ENCODE results near the gene PFKFB2. TPM values are rescaled to one million over a fixed set of nuclear protein-coding genes. Genes with fewer than 3 reads are reported as not detected.

Gene PFKFB2
- polyA plus RNA-seq, 4 donors = 20.0 to 38.5 (median 25.8) TPM

DNA sequence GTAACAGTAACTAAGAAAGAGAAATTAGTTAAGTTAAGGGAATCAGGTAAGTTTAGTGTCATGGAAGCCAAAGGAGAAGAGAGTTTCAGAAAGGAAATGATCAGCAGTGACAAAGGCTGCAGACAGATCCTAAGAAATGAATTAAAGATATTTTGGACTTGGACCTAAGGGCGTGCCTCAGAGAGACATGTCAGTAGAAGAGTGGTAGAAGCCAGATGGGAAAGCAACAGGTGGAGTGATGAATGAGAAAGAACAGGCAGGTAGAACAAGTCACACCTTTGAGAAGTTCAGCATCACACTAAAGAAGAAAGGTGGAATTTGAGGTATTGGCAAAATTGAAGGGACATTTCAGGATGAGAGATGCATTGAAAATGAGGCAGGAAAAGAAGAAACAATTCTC, 49.6 kb downstream of the PFKFB2 start:
- H3K9me3 ChIP-seq (ENCODE audit: control insufficient read depth in 2 of 2, insufficient read depth in 1 of 2, low read depth in 1 of 2, low read length in 1 of 2) = no peaks in the 10 kb centered on the region
- H3K36me3 ChIP-seq (ENCODE audit: control insufficient read depth in 3 of 3, insufficient read depth in 2 of 3, low read depth in 1 of 3, low read length in 3 of 3) = no peaks in the 10 kb centered on the region
- 20 to 54% (median 39%) methylated on average over 1 of the region's 1 CpG for WGBS, 3 donors
- H3K27me3 ChIP-seq (ENCODE audit: control insufficient read depth in 3 of 3, insufficient read depth in 3 of 3, low read length in 3 of 3) = no peaks in the 10 kb centered on the region
- H3K27ac ChIP-seq (ENCODE audit: low read depth in 1 of 3, low read length in 2 of 3) = no peak overlapping the region
- H3K4me3 ChIP-seq (ENCODE audit: low read depth in 1 of 3, low read length in 3 of 3) = no peak overlapping the region
- DNase-seq (peak in 1 of 2 donors; percentile 36), FAIRE-seq (no peak)
- H3K4me1 ChIP-seq (ENCODE audit: control insufficient read depth in 3 of 3, insufficient read depth in 2 of 3, low read depth in 1 of 3, low read length in 2 of 3) = no peaks in the 10 kb centered on the region

DNA sequence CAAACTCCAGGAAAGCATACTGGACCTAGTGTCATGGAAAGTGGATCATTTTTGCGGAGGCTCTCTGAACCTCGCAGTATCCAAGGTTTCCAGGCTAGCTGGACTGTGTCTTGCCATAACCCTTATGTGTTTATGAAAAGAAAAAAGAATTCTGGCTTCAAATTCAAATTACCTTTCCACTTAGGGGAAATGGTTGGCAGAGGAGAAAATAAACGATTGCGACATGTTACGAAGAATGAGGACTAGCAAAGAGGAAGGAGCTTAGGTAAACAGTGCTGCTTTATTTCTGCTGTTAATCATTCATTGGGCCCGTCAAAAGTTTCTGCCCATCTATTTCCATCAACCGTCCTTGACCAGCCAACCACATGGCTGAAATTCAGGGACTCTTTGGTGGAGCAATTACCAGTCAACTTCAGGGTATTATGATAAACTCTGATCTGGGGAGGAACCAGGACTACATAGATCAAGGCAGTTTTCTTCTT, 50.9 kb downstream of the PFKFB2 start, which contains the start of gene C4BPA:
TSS of gene C4BPA (plus strand) at position 342 of the 482 bp plus-strand sequence. CDS start 8,793 bp downstream, outside the sequence.
- peak; percentile 13 to 22 for DNase-seq
- no peak within 1 kb of the TSS for H3K4me3 ChIP-seq (ENCODE audit: low read depth in 1 of 3, low read length in 3 of 3)
- no peaks in the 10 kb centered on the region for H3K36me3 ChIP-seq (ENCODE audit: control insufficient read depth in 3 of 3, insufficient read depth in 2 of 3, low read depth in 1 of 3, low read length in 3 of 3)
- no peaks in the 10 kb centered on the region for H3K4me1 ChIP-seq (ENCODE audit: control insufficient read depth in 3 of 3, insufficient read depth in 2 of 3, low read depth in 1 of 3, low read length in 2 of 3)
- H3K9me3 ChIP-seq (ENCODE audit: control insufficient read depth in 2 of 2, insufficient read depth in 1 of 2, low read depth in 1 of 2, low read length in 1 of 2) = no peaks in the 10 kb centered on the region
- no peak within 1 kb of the TSS for H3K27ac ChIP-seq (ENCODE audit: low read depth in 1 of 3, low read length in 2 of 3)
- whole genome bisulfite sequencing, 3 donors = 58 to 75% (median 62%) methylated on average over 7 of the region's 7 CpGs
- no peaks in the 10 kb centered on the region for H3K27me3 ChIP-seq (ENCODE audit: control insufficient read depth in 3 of 3, insufficient read depth in 3 of 3, low read length in 3 of 3)
- FAIRE-seq = no peak

DNA sequence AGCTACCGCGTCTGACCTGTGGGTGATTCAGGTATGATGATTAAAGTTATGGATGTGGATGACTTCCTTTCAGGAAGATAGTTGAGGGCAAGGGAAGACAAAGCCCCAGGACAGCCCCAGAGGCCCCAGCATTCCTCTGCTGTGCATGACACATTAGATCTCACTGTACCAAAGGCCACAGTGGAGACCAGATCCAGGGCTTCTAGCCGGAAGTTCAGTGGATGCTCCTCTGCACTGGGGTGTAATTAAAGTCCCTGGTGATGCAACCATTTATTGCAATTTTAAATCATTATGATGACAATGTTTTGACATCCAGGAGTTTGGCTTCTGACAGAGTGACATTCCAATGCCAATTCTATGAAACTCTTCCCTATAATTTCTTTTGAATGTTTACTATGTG, 55.9 kb downstream of the PFKFB2 start:
- WGBS, 3 donors = 79 to 85% (median 83%) methylated on average over 3 of the region's 3 CpGs
- H3K27me3 ChIP-seq (ENCODE audit: control insufficient read depth in 3 of 3, insufficient read depth in 3 of 3, low read length in 3 of 3) = peaks cover 0 to 4% (median 0%) of the 10 kb centered on the region in 3 donors
- H3K4me1 ChIP-seq (ENCODE audit: control insufficient read depth in 3 of 3, insufficient read depth in 2 of 3, low read depth in 1 of 3, low read length in 2 of 3) = no peaks in the 10 kb centered on the region
- FAIRE-seq (no peak), DNase-seq (peak in 1 of 2 donors; percentile 25)
- no peaks in the 10 kb centered on the region for H3K36me3 ChIP-seq (ENCODE audit: control insufficient read depth in 3 of 3, insufficient read depth in 2 of 3, low read depth in 1 of 3, low read length in 3 of 3)
- H3K9me3 ChIP-seq (ENCODE audit: control insufficient read depth in 2 of 2, insufficient read depth in 1 of 2, low read depth in 1 of 2, low read length in 1 of 2) = no peaks in the 10 kb centered on the region
- H3K4me3 ChIP-seq (ENCODE audit: low read depth in 1 of 3, low read length in 3 of 3) = no peak overlapping the region
- no peak overlapping the region for H3K27ac ChIP-seq (ENCODE audit: low read depth in 1 of 3, low read length in 2 of 3)

DNA sequence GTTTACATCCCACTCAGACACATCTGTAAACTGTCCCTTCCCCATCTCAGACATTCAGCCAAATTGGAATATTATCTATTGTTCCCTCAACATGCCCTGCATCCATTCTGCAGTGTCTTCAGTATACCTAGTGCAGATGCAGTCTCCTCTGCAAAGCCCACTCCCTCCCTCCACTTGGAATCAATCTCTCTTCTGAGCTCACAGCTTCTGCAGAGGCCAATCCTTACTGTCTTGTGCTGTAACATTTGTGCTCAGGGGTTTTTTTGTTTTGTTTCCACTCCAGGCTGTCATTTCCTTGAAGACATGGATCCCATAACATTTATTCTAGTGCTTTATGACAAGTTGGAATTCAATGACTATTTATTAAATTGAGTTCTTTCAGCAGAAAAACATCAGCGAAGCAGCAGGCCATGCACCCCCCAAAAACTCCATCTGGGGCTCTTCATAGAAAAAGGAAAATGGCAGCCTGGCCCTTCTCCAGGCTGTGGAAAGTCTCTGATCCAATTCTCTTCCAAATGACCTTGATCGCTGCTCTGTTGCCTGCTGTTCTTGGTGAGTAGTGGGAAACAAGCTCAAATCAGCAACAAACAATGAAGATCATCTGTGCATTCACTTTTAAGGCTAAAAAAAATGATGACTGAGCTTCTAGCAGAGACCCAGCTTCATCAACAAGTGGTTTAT, 59.7 kb downstream of the PFKFB2 start:
- 63 to 89% (median 72%) methylated on average over 2 of the region's 2 CpGs for WGBS, 3 donors
- H3K27ac ChIP-seq (ENCODE audit: low read depth in 1 of 3, low read length in 2 of 3) = no peak overlapping the region
- no peaks in the 10 kb centered on the region for H3K36me3 ChIP-seq (ENCODE audit: control insufficient read depth in 3 of 3, insufficient read depth in 2 of 3, low read depth in 1 of 3, low read length in 3 of 3)
- no peak for DNase-seq
- no peak overlapping the region for H3K4me3 ChIP-seq (ENCODE audit: low read depth in 1 of 3, low read length in 3 of 3)
- no peaks in the 10 kb centered on the region for H3K9me3 ChIP-seq (ENCODE audit: control insufficient read depth in 2 of 2, insufficient read depth in 1 of 2, low read depth in 1 of 2, low read length in 1 of 2)
- FAIRE-seq = no peak
- H3K4me1 ChIP-seq (ENCODE audit: control insufficient read depth in 3 of 3, insufficient read depth in 2 of 3, low read depth in 1 of 3, low read length in 2 of 3) = no peaks in the 10 kb centered on the region
- peaks cover 0 to 4% (median 0%) of the 10 kb centered on the region in 3 donors for H3K27me3 ChIP-seq (ENCODE audit: control insufficient read depth in 3 of 3, insufficient read depth in 3 of 3, low read length in 3 of 3)

DNA sequence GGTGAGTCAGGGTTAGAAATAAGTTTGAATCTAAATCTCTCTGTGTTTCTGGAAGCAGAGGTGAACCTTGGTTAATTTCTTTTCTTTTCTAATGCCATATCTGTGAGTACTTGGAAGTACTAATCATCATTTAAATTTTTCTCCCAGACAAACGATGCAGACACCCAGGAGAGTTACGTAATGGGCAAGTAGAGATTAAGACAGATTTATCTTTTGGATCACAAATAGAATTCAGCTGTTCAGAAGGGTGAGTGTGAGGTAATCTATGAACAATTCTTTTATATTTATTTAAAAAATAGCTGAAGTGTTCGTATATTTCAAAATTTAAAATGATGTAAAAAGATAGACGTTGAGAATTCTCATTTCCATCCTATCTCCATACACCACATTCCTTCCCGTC, 62.2 kb downstream of the PFKFB2 start:
- Histone ChIP-seq H3K4me1 (ENCODE audit: control insufficient read depth in 3 of 3, insufficient read depth in 2 of 3, low read depth in 1 of 3, low read length in 2 of 3) (no peaks in the 10 kb centered on the region), H3K36me3 (ENCODE audit: control insufficient read depth in 3 of 3, insufficient read depth in 2 of 3, low read depth in 1 of 3, low read length in 3 of 3) (no peaks in the 10 kb centered on the region), H3K27me3 (ENCODE audit: control insufficient read depth in 3 of 3, insufficient read depth in 3 of 3, low read length in 3 of 3) (peaks cover 0 to 4% (median 0%) of the 10 kb centered on the region in 3 donors), H3K4me3 (ENCODE audit: low read depth in 1 of 3, low read length in 3 of 3) (no peak overlapping the region), H3K9me3 (ENCODE audit: control insufficient read depth in 2 of 2, insufficient read depth in 1 of 2, low read depth in 1 of 2, low read length in 1 of 2) (no peaks in the 10 kb centered on the region), H3K27ac (ENCODE audit: low read depth in 1 of 3, low read length in 2 of 3) (no peak overlapping the region)
- no peak for DNase-seq
- FAIRE-seq = no peak
- WGBS, 3 donors = 70 to 78% (median 74%) methylated on average over 5 of the region's 5 CpGs

DNA sequence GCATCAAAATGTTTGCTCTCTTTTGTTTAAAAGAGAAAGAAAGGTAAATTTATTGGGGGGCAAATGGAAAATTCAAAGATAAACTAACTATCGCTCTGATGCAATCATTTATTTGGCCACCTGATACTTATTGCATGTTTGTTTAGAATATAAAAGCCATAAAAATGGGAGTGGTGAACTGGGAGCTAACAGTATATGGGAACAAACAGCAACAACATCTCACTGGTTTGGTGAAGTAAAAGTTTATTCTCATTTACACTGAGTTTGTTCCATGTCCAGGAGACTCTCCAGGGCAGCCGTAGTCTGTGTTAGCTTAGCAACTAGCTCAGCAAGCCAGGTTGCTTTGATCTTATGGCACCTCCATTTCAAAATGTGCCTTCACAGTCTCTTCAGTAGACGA, 71.3 kb downstream of the PFKFB2 start:
- peaks cover 0 to 2% (median 0%) of the 10 kb centered on the region in 3 donors for H3K27me3 ChIP-seq (ENCODE audit: control insufficient read depth in 3 of 3, insufficient read depth in 3 of 3, low read length in 3 of 3)
- FAIRE-seq = no peak
- no peaks in the 10 kb centered on the region for H3K36me3 ChIP-seq (ENCODE audit: control insufficient read depth in 3 of 3, insufficient read depth in 2 of 3, low read depth in 1 of 3, low read length in 3 of 3)
- peaks cover 0 to 13% of the 10 kb centered on the region in 2 donors for H3K9me3 ChIP-seq (ENCODE audit: control insufficient read depth in 2 of 2, insufficient read depth in 1 of 2, low read depth in 1 of 2, low read length in 1 of 2)
- no peaks in the 10 kb centered on the region for H3K4me1 ChIP-seq (ENCODE audit: control insufficient read depth in 3 of 3, insufficient read depth in 2 of 3, low read depth in 1 of 3, low read length in 2 of 3)
- peak in 1 of 2 donors; percentile 11 for DNase-seq
- 50 to 72% (median 61%) methylated on average over 3 of the region's 3 CpGs for WGBS, 3 donors
- no peak overlapping the region for H3K4me3 ChIP-seq (ENCODE audit: low read depth in 1 of 3, low read length in 3 of 3)
- no peak overlapping the region for H3K27ac ChIP-seq (ENCODE audit: low read depth in 1 of 3, low read length in 2 of 3)

DNA sequence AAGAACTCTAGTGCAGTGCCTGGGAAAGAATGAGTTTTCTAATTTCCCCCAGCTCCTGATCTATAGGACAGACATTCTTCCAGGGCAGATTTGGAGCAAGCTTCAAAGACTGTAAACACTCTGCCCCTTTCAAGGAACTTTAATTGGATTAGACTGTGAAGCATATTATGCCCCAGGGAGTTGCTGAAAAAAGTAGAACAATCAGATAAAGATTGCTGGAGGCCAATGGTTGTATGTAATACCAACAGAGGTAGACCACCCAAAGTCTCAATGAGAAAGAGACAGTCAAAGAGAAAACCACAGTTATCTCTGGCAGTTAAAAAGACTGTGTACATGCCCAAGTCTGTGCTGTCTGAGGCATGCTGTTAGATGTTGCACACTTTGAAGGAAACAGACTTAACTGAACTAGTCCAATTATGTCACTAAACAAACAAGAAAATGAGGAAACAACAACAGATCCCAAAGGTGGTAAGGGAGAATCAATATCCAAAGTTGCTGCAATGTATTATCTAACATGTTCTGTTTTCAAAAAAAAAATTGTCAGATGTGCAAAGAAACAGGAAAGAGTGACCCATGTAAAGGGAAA, 75.4 kb downstream of the PFKFB2 start:
- Histone ChIP-seq H3K9me3 (ENCODE audit: control insufficient read depth in 2 of 2, insufficient read depth in 1 of 2, low read depth in 1 of 2, low read length in 1 of 2) (peaks cover 0 to 13% of the 10 kb centered on the region in 2 donors), H3K4me3 (ENCODE audit: low read depth in 1 of 3, low read length in 3 of 3) (no peak overlapping the region), H3K36me3 (ENCODE audit: control insufficient read depth in 3 of 3, insufficient read depth in 2 of 3, low read depth in 1 of 3, low read length in 3 of 3) (no peaks in the 10 kb centered on the region), H3K27ac (ENCODE audit: low read depth in 1 of 3, low read length in 2 of 3) (no peak overlapping the region), H3K4me1 (ENCODE audit: control insufficient read depth in 3 of 3, insufficient read depth in 2 of 3, low read depth in 1 of 3, low read length in 2 of 3) (no peaks in the 10 kb centered on the region), H3K27me3 (ENCODE audit: control insufficient read depth in 3 of 3, insufficient read depth in 3 of 3, low read length in 3 of 3) (peaks cover 0 to under 1% (median 0%) of the 10 kb centered on the region in 3 donors)
- FAIRE-seq = no peak
- DNase-seq = no peak

DNA sequence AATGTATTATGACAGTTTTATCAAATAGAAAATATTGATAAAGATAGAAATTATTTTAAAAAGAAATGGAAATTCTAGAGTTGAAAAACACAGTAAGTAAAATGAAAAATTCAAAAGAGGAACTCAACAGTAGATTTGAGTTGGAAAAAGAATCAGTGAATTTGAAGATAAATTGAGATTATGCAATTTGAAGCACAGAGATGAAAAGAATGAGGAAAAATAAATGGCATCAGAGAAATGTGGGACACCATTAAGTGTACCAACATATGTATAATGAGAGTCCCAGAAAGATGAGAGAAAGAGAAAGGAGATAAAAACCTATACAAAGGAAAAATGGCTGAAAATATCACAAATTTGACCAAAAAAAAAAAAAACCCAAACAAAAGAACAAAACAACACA, 76.0 kb downstream of the PFKFB2 start:
- Histone ChIP-seq H3K36me3 (ENCODE audit: control insufficient read depth in 3 of 3, insufficient read depth in 2 of 3, low read depth in 1 of 3, low read length in 3 of 3) (no peaks in the 10 kb centered on the region), H3K9me3 (ENCODE audit: control insufficient read depth in 2 of 2, insufficient read depth in 1 of 2, low read depth in 1 of 2, low read length in 1 of 2) (peaks cover 0 to 13% of the 10 kb centered on the region in 2 donors), H3K4me1 (ENCODE audit: control insufficient read depth in 3 of 3, insufficient read depth in 2 of 3, low read depth in 1 of 3, low read length in 2 of 3) (no peaks in the 10 kb centered on the region), H3K27ac (ENCODE audit: low read depth in 1 of 3, low read length in 2 of 3) (no peak overlapping the region), H3K27me3 (ENCODE audit: control insufficient read depth in 3 of 3, insufficient read depth in 3 of 3, low read length in 3 of 3) (no peaks in the 10 kb centered on the region), H3K4me3 (ENCODE audit: low read depth in 1 of 3, low read length in 3 of 3) (no peak overlapping the region)
- no peak for DNase-seq
- no peak for FAIRE-seq
